DMS79 treated with DMSO at 0.1 percent for 48 hours (cell line): ENCODE data around the gene KLK3.

Source experiments
- DNase-seq: peaks from one replicate; lab custom pipeline; 2025; lab: John Stamatoyannopoulos, UW

KLK3 gene

DNA sequence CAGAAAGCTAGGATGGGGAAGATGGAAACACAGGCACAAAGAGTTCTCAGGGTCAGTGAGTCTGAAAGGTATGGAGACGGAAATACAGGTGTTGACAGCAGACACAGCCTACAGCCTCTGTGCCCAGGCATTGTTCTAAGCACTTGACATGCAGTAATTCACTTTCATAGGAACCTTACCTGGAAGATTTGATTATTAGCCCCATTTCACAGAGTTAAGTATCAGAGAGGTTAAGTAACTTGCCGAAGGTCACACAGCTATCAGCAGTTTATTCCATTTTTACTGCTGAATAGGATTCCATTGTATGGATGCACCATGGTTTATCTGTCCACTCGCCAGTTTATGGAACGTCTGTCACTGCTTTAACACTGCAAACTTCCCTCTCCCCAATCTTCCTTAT lies 43.3 kb downstream of the KLK3 start:
- no peak for DNase-seq

DNA sequence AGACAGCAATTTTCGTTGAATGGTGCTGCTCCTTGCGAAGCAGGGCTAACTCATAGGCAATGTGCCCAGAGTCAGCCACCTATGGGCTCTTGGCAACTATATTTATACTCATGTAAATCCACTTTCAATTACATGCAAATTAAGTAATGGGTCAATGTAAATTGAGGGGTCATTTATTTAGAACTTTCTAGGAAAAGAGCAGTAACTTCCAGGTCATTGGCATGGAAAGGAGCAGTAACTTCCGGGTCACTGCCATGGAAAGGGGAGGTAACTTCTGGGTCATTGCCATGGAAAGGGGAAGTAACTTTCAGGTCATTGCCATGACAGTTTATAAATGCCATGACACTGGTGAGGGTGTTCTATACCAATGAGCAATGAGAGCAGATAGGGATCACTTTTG lies 44.9 kb downstream of the KLK3 start:
- no peak for DNase-seq

DNA sequence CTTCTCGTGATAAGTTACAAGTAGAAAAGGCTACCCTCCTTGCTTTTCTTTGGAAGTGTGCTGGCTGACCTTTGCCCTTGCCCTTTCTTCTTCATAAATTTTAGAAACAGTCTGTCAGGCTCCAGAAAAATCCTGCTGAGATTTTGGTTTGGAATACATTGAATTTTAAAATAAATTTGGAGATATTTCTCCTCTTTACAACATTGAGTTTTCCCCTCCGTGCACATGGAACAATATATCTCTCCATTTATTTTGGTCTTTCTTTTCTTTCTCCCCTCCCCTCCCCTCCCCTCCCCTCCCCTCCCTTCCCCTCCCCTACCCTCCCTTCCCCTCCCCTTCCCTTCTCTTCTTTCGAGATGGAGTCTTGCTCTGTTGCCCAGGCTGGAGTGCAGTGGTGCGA lies 47.9 kb downstream of the KLK3 start:
- DNase-seq = no peak

DNA sequence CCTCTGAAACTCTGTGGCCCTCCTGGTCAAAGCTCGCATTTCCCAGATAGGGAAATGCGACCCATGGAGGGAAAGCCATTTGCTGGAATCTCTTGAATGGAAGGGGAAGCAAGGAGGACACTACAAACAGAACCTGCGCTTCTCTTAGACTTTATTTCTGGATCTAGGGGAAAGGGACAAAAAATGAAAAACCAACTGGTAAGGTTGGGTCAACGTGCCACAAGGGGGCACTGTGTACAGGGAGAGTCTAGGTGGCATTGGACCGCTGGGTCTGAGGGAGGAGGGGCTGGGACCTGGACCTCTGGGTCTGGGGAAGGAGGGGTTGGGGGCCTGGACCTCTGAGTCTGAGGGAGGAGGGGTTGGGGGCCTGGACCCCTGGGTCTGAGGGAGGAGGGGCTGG lies 51.5 kb downstream of the KLK3 start:
- DNase-seq = no peak

DNA sequence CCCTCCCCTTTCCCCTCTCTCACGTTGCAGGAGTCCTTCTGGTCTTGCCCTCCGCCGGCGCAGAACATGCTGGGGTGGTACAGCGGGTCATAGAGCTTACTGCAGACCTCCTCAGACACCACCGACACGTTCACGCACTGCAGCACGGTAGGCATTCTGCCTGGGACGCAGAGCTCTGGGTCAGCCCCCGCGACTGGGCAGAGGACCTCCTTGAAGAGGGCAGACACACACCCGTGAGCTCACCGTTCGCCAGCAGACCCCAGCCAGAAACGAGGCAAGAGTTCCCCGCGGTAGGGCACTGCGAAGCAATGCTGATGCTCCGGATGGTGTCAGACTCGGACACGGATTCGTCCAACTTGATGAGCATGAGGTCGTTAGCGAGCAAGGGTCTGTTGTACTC lies 53.6 kb downstream of the KLK3 start:
- no peak for DNase-seq

GRCh38 chr19:50909240-50910070 lies 54.7 kb downstream of the KLK3 start:
- no peak for DNase-seq
